22Rv1 (cell line): ENCODE results near the gene E2F8.

Source experiments
- H3K27ac ChIP-seq: fragments of 450-650 bp; 2 replicates; pipeline ENCODE4 v1.5.1; 2017
- ZFX ChIP-seq: fragments of 450-650 bp; IDR thresholded peaks from 2 replicates; pipeline ENCODE4 v1.6.1; 2017; ENCODE audit warnings: antibody characterized with exemption, borderline replicate concordance
- TF ChIP-seq, protein P1 (sequence below): fragments of 450-650 bp; IDR thresholded peaks from 2 replicates; pipeline ENCODE4 v1.5.1; 2017; ENCODE audit warnings: mild to moderate bottlenecking

Gene E2F8

DNA sequence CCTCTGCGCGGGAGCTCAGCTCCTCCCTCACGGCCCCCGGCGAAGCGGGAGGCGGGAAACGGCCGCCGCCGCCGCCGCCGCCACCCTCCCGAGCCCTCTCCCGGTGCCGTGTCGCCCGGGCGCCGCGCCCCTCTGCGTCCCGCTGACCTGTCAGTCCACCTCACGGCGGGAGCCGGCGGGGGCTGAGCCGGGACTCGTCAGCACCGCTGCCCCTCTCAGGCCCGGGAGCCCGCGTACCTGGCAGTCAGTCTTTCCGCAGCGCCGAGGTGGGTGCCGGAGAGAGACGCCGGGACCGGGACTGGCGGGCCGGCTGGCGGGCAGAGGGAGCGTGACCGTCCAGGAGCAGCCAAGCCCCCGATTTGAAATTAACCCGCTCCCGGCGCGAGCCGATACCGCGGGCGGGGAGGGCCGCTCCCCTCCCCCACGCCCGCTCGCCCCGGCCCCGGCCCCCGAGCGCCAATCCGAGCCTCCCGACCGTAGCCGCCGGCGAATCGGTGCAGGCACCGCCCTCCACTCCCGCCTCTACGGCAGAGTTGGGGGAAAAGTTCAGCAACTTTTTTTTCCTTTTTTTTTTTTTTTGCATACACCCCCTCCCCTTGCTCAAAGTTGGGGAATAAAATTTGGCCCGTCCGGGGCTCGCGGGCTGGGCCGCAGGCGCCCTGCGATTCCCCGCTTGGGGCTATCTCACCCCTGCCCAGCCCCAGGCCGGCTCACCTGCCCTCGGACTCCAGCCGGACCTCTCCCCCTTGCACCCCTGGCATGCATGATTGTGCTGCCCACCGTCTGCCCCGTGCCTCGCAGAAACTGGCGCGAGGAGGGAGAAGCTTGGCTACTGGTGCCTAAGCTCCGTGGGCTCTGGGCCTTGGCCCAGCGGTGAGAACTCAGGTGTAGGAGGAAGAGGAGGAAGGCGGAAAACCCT lies 774 bp upstream of the E2F8 start:
- H3K27ac ChIP-seq = peak overlapping the region; percentile 82
- TF ChIP-seq ZFX = no peak
- TF ChIP-seq, protein P1, sequence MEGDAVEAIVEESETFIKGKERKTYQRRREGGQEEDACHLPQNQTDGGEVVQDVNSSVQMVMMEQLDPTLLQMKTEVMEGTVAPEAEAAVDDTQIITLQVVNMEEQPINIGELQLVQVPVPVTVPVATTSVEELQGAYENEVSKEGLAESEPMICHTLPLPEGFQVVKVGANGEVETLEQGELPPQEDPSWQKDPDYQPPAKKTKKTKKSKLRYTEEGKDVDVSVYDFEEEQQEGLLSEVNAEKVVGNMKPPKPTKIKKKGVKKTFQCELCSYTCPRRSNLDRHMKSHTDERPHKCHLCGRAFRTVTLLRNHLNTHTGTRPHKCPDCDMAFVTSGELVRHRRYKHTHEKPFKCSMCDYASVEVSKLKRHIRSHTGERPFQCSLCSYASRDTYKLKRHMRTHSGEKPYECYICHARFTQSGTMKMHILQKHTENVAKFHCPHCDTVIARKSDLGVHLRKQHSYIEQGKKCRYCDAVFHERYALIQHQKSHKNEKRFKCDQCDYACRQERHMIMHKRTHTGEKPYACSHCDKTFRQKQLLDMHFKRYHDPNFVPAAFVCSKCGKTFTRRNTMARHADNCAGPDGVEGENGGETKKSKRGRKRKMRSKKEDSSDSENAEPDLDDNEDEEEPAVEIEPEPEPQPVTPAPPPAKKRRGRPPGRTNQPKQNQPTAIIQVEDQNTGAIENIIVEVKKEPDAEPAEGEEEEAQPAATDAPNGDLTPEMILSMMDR = no peak

DNA sequence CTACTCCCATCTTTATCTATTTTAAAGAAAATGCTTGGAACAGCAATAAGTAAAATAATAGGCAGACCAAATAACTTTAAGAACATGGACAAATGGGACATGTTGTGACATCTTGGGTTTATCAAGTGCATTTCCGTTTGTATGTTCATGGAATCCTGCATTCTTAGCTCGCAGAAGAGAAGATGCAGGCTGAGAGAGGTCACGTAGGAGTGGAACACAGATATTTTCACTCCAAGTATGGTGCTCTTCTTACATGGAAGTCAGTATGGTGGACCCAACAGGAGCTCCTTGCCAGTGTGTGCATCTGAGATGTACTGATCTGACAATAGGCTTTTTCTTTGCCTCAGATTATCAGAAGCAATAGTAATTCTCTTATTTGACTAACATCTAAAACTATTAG lies 1.7 kb downstream of the E2F8 start:
- TF ChIP-seq, protein P1 = no peak
- no peak for TF ChIP-seq ZFX
- H3K27ac ChIP-seq = no peak overlapping the region

DNA sequence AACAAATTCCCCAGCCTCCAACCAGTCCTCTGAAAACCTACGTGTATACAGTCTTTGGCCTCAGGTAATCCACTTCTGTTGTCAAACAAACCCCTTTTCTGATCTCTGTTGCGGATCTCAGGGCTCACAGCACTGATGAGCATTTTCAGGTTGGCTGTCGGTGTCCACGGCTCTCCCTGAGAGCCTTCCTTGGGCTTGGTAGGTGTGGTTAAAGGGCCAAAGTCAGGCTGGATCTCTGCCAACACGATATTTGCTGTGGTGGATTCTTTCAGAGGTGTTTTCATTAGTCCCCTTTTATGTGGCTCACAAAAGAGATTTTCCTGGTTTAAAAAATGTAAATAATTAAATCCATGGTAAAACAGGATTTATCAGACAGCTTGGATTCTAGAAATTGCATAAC lies 2.9 kb downstream of the E2F8 start:
- no peak overlapping the region for H3K27ac ChIP-seq
- TF ChIP-seq, protein P1 = no peak
- no peak for TF ChIP-seq ZFX

DNA sequence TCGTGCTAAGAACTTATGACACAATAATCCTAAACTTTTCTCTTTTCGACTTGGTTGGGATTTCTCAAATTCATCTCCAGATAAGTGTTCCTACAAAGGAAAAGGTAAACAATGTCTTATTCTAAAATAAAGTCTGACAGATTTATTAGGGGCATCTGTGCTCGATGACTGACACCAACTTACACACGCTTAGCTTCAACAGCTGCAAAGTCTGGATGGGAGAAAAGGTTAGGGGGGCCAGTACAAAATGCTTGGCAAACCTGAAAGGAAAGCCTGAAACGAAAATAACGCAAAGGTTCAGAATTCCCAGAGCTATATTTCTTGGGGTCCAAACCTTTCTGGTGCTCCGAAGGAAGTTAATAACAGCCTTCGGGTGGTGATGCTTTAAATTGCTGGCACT lies 3.4 kb downstream of the E2F8 start:
- H3K27ac ChIP-seq = no peak overlapping the region

DNA sequence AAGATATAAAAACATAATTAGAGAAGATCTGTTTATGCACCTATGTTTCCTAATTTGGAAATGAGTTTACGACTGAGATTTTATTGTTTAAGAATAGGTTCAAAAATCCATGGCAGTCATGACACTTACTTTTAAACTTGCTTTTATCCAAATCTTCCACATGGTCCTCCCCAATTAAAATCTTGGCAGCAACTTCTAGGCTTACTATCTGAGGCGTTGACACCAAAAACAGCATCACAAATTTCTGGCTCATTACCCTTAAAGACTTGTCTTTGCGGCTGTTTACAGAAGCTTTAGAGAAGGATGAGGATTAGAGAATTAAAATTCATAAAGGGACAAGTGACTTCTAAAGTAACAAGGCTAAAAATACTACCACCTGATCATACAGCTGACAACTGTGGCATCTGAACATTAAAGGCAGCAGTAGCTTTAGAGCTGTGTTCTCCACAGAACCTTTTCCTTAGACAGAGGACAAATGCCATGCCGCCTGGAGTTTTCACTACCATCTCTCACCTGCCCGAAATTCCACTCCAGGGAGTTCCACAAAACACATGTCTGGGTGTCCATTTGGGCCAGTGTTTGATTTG lies 6.4 kb downstream of the E2F8 start:
- H3K27ac ChIP-seq = no peak overlapping the region
- TF ChIP-seq ZFX = no peak
- TF ChIP-seq, protein P1 = no peak

More for the DNA sequence above, 3.4 kb downstream of the E2F8 start:
- no peak for TF ChIP-seq ZFX
- TF ChIP-seq, protein P1 = no peak

DNA sequence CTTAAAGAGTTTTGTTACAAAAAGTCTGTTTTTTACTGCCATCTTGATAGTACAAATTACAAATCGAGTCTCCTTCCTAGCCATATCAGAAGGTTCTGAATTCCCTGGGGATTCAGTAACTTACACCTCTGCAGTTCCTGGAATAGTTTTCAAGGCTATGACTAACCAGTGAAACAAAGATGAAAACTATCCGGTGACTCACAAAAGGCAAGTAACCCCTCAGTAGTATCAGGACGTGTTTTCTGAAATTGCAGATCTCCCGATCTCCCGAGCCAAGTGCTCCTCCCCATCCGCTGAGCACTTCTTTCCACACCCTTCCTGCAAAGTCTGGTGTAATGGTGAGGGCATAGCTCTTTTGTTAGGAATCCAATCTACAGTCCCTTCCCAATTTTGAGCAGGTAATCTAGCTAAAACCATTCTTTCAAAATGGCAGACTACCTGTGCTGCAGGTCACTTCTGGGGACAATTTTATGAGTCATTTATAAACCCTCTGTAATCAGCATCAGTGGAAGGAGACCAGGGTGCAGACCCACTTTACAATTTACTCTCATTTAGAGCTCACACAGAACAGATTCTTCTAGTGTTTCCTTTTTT lies 7.7 kb downstream of the E2F8 start:
- no peak overlapping the region for H3K27ac ChIP-seq
- TF ChIP-seq ZFX = no peak
- TF ChIP-seq, protein P1 = no peak

DNA sequence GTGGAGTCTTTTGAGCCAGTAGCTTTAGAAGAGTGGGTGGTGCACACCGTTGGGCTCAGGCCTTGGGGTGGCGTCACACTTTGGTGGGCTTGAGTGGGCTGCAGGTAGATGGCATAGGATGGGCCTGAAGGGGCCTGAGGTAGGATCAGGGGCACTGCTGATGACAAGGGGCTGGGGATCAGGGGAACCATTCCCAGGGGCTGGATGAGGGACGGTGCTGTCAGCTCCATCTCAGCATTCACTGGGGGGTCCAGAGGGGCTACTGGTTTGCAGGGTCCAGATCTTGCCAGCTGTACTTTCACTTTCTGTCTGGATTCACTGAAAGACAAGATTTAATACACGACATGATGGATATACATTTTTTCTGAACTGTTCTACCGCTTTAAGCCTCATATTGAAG lies 11.1 kb downstream of the E2F8 start:
- TF ChIP-seq ZFX = no peak
- TF ChIP-seq, protein P1 = no peak
- no peak overlapping the region for H3K27ac ChIP-seq
